Heart right ventricle (tissue), 16 donors: Measurements from ENCODE around the gene CLEC2D. TPM values are rescaled to one million over a fixed set of nuclear protein-coding genes. Genes with fewer than 3 reads are reported as not detected.

Source experiments
- ATAC-seq, 8 donors: fragments of 200-7000 bp; cut with Tn5 transposase; one replicate each; pipeline ENCODE4 v1.9.1; 2020; ENCODE audit warnings: mild to moderate bottlenecking in 8 of 8, moderate library complexity in 8 of 8, moderate number of reproducible peaks in 1 of 8
- DNase-seq, 2 donors: peaks; one replicate each; pipeline ENCODE4 v3.0.0-alpha.2; 2020
- H3K27ac ChIP-seq, 10 donors: fragments of 200-600 bp; sonication (generic) in 2 of 10; one replicate each; pipeline versions ENCODE4 v1.5.0 to v1.8.0; 2020 to 2022; ENCODE audit warnings: mild to moderate bottlenecking in 3 of 10
- H3K27me3 ChIP-seq, 7 donors: fragments of 200-600 bp; one replicate each; pipeline ENCODE4 v1.8.0; 2021 to 2022; ENCODE audit warnings: mild to moderate bottlenecking in 2 of 7
- H3K36me3 ChIP-seq, 9 donors: fragments of 200-600 bp; sonication (generic) in 1 of 9; one replicate each; pipeline versions ENCODE4 v1.5.0 to v1.8.0; 2020 to 2022; ENCODE audit warnings: mild to moderate bottlenecking in 2 of 9
- H3K4me1 ChIP-seq, 9 donors: fragments of 200-600 bp; sonication (generic) in 1 of 9; one replicate each; pipeline versions ENCODE4 v1.5.0 to v1.8.0; 2020 to 2022; ENCODE audit warnings: mild to moderate bottlenecking in 4 of 9
- H3K4me3 ChIP-seq, 10 donors: fragments of 200-600 bp; sonication (generic) in 2 of 10; one replicate each; pipeline versions ENCODE4 v1.5.0 to v1.8.0; 2020 to 2022; ENCODE audit warnings: mild to moderate bottlenecking in 7 of 10, moderate library complexity in 2 of 10
- H3K9me3 ChIP-seq, 11 donors: fragments of 200-600 bp in 10 of 11; sonication (generic) in 2 of 11; one replicate each; pipeline versions ENCODE4 v1.5.0 to v1.8.0; 2013 to 2022; ENCODE audit warnings: mild to moderate bottlenecking in 2 of 11, control low read depth in 1 of 11, moderate library complexity in 1 of 11
- CTCF ChIP-seq, 9 donors: fragments of 200-600 bp; sonication (generic) in 2 of 9; IDR thresholded peaks; one replicate each; pipeline versions ENCODE4 v1.5.0 to v1.8.0; 2021 to 2022; ENCODE audit warnings: antibody characterized with exemption in 9 of 9, mild to moderate bottlenecking in 5 of 9, moderate library complexity in 1 of 9
- WGBS, 2 donors: extraction: QIAGEN DNeasy Blood & Tissue Kit; methylation state at CpG; one replicate each; pipeline ENCODE4 v1.1.7; 2013; ENCODE audit warnings: inconsistent platforms in 1 of 2; 5-methylcytosine and 5-hydroxymethylcytosine counted together
- intact Hi-C, 10 donors: fragments of 100-400 bp; cut with DNase I; formaldehyde crosslinking; loops; one replicate each; pipeline versions ENCODE4 v1.11.1 to v1.14.2; 2022
- polyA plus RNA-seq, 2 donors: library from polyadenylated mRNA; stranded (reverse); fragments of 200-250 nt; gene quantifications; one replicate each; pipeline ENCODE4 v1.2.3, GENCODE V29; 2013
- total RNA-seq, 10 donors: library from RNA; stranded (reverse); fragmentation: NEBNext Ultra II Directional in 3 of 10; extraction: Animal tissue kit (Norgen Biotek cat#: 25700) in 3 of 10; gene quantifications; one replicate each; pipeline versions ENCODE4 v1.2.1 to v1.2.4, GENCODE V29; 2021 to 2023
- donor health status: Arrhythmogenic right ventricular cardiomyopathy.
- donor health status: ischemic (EF 13 %, LVEDD 7.1; RV severe dilation, severe dysfunction).
- donor health status: healthy with polysubstance abuse.
- donor health status: DM: no; HTN: yes; CAD: no.
- donor health status: DM: no; HTN: no; CAD: no.
- donor health status: ischemic (EF 25% LVEDD 6.9; RV normal size, moderate dysfunction).
- donor health status: ischemic (EF 25% LVEDD 5.7; RV mildly dilated, moderate dysfunction).
- donor health status: healthy.
- donor health status: DM: yes; HTN: yes; CAD: no.
- donor health status: Ischemic cardiomyopathy.
- donor health status: ischemic (EF 35%, LVEDD 5.7; RV mildly dilated, moderate dysfunction).
- donor health status: nonischemic (EF 11% LVEDD 7.7; RV severe dilation, severe dysfunction).
- donor health status: DM: yes; HTN: yes; CAD: no.
- donor health status: PGD.
- donor health status: ischemic (EF 29% LVEDD 5.4; RV normal size, mild dysfunction).
- donor health status: nonischemic (EF 23%, LVEDD 6.1; RV moderate dilation, normal function).

CLEC2D gene
- total and polyA plus RNA-seq, 12 donors, result 1.2 to 15.6 (median 3.2) TPM

- intact Hi-C loops, result loop anchor here in 2 of 10 donors (5.0 kb wide), 2 partner anchors 45 to 55 kb away; no protein-coding TSS in a partner anchor
- DNase-seq, result no peak
- WGBS, 2 donors, result 39 to 41% methylated on average over 13 of the region's 13 CpGs
- Histone ChIP-seq H3K27ac (peak overlapping the region; percentile 66 to 96 (median 92)), H3K4me1 (peaks cover 2 to 35% (median 27%) of the 10 kb centered on the region in 9 donors), H3K36me3 (no peaks in the 10 kb centered on the region), H3K4me3 (peak overlapping the region; percentile 52 to 82 (median 70)), H3K27me3 (no peaks in the 10 kb centered on the region), H3K9me3 (peaks cover 0 to 4% (median 0%) of the 10 kb centered on the region in 11 donors)
- ATAC-seq, result no peak
- no peak for TF ChIP-seq CTCF (IDR thresholded peaks at IDR 0.05)
Observed at GRCh38 chr12:9646794-9647781, 22.4 kb upstream of the CLEC2D start.

GRCh38 chr12:9647825-9648700 lies 21.4 kb upstream of the CLEC2D start:
- peak overlapping the region; percentile 52 to 82 (median 70) for H3K4me3 ChIP-seq
- ATAC-seq, result peak; percentile 93 to 98 (median 96)
- peak overlapping the region; percentile 66 to 96 (median 92) for H3K27ac ChIP-seq
- intact Hi-C loops, result loop anchor here in 2 of 10 donors (5.0 kb wide), 2 partner anchors 44 to 54 kb away; no protein-coding TSS in a partner anchor
- peaks cover 0 to 2% (median 0%) of the 10 kb centered on the region in 9 donors for H3K36me3 ChIP-seq
- no peaks in the 10 kb centered on the region for H3K27me3 ChIP-seq
- TF ChIP-seq CTCF (IDR thresholded peaks at IDR 0.05), result no peak
- peaks cover 2 to 39% (median 27%) of the 10 kb centered on the region in 9 donors for H3K4me1 ChIP-seq
- DNase-seq, result peak; percentile 80 to 83
- 0 to 1% methylated on average over 55 of the region's 55 CpGs for WGBS, 2 donors
- peaks cover 0 to 4% (median 0%) of the 10 kb centered on the region in 11 donors for H3K9me3 ChIP-seq

- ATAC-seq, result peak in 3 of 8 donors; percentile 13 to 17 (median 15)
- no peak for DNase-seq
- Histone ChIP-seq H3K36me3 (peaks cover 0 to 11% (median 0%) of the 10 kb centered on the region in 9 donors), H3K9me3 (peaks cover 0 to 4% (median 0%) of the 10 kb centered on the region in 11 donors), H3K27ac (peak overlapping the region; percentile 66 to 96 (median 92)), H3K27me3 (no peaks in the 10 kb centered on the region), H3K4me1 (peaks cover 2 to 41% (median 27%) of the 10 kb centered on the region in 9 donors), H3K4me3 (peak overlapping the region; percentile 52 to 82 (median 70))
- no peak for TF ChIP-seq CTCF (IDR thresholded peaks at IDR 0.05)
- 4 to 9% methylated on average over 13 of the region's 13 CpGs for WGBS, 2 donors
- intact Hi-C loops, result loop anchor here in 2 of 10 donors (5.0 kb wide), 2 partner anchors 43 to 53 kb away; no protein-coding TSS in a partner anchor
Observed at GRCh38 chr12:9648701-9649531, 20.6 kb upstream of the CLEC2D start.
